ENCODE measurements around the gene MMADHC. TPM values are rescaled to one million over a fixed set of nuclear protein-coding genes. Genes with fewer than 3 reads are reported as not detected.
A peak's percentile ranks its signal among the peaks of the same experiment; 100 is the strongest.

The MMADHC gene
- total RNA-seq, 4 donors from 2014 or later: 7.8 to 91.6 (median 44.5) TPM

GRCh38 chr2:149595056-149595963 is 7.7 kb upstream of the MMADHC start:
- Histone ChIP-seq H3K9me3 (no peaks in the 10 kb centered on the region), H3K36me3 (no peaks in the 10 kb centered on the region), H3K4me3 (no peak overlapping the region), H3K27me3 (no peaks in the 10 kb centered on the region), H3K27ac (no peak overlapping the region), H3K4me1 (peaks cover 0 to 4% (median 0%) of the 10 kb centered on the region in 4 donors)
- TF ChIP-seq, protein P1, sequence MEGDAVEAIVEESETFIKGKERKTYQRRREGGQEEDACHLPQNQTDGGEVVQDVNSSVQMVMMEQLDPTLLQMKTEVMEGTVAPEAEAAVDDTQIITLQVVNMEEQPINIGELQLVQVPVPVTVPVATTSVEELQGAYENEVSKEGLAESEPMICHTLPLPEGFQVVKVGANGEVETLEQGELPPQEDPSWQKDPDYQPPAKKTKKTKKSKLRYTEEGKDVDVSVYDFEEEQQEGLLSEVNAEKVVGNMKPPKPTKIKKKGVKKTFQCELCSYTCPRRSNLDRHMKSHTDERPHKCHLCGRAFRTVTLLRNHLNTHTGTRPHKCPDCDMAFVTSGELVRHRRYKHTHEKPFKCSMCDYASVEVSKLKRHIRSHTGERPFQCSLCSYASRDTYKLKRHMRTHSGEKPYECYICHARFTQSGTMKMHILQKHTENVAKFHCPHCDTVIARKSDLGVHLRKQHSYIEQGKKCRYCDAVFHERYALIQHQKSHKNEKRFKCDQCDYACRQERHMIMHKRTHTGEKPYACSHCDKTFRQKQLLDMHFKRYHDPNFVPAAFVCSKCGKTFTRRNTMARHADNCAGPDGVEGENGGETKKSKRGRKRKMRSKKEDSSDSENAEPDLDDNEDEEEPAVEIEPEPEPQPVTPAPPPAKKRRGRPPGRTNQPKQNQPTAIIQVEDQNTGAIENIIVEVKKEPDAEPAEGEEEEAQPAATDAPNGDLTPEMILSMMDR (IDR thresholded peaks at IDR 0.05): peak in 2 of 5 experiments; percentile 4 to 11
- TF ChIP-seq EP300 (IDR thresholded peaks at IDR 0.05; ENCODE audit: low read depth): no peak
- in situ Hi-C loops (cut with MboI; ENCODE audit: low pct_ligation_motif_present in 1 of 4, low pct_unique_long_range_greater_than_20kb in 1 of 4, low sequenced_read_pairs in 3 of 4): loop anchor here in 3 of 4 donors (10.0 to 25.0 kb wide), 9 partner anchors 892 to 1842 kb away; partner anchors contain the start of gene RND3 (in 1 of the 3)
- 93% methylated on average over 1 of the region's 1 CpG; no CpG with 5 or more reads in 1 of the 2 donors for WGBS, 2 donors (ENCODE audit: low coverage in 1 of 2)
- intact Hi-C loops (cut with DNase I; ENCODE audit: low total_unique reads): loop anchor here (5.0 to 10.0 kb wide), 3 partner anchors 892 to 1649 kb away; partner anchors contain the start of gene RND3
- DNase-seq: no peak

DNA sequence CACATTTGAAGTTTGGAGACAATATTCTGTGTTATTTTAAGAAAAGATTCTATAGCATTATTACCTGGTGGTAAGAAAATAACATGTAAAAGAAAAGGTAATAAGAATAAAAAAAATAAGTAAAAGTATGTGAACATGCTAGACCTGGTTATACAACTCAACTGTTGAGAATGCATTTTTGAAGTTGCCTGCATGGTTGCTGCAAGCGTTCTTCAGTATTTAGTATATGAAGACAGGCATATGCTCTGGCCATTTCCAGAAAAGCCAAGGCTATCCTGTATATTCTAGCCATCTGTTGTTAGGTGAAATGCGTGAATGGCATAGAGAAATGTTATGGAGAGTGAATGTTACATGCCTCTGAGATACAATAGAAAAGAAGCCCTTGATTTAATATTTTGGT is 6.8 kb upstream of the MMADHC start:
- TF ChIP-seq, protein P1 (IDR thresholded peaks at IDR 0.05): no peak
- TF ChIP-seq POLR2AphosphoS5 (IDR thresholded peaks at IDR 0.05): no peak
- TF ChIP-seq POLR2A (IDR thresholded peaks at IDR 0.05): no peak
- no peak for TF ChIP-seq EP300 (IDR thresholded peaks at IDR 0.05; ENCODE audit: low read depth)
- no peak for DNase-seq
- Histone ChIP-seq H3K4me3 (no peak overlapping the region), H3K4me1 (peaks cover 0 to 4% (median 0%) of the 10 kb centered on the region in 4 donors), H3K36me3 (no peaks in the 10 kb centered on the region), H3K9me3 (no peaks in the 10 kb centered on the region), H3K27ac (no peak overlapping the region), H3K27me3 (no peaks in the 10 kb centered on the region)
- WGBS, 2 donors (ENCODE audit: low coverage in 1 of 2): 87 to 100% methylated on average over 2 of the region's 2 CpGs
- intact Hi-C loops (cut with DNase I; ENCODE audit: low total_unique reads) (loop anchor here (5.0 to 10.0 kb wide), 3 partner anchors 937 to 1650 kb away; no protein-coding TSS in a partner anchor), in situ Hi-C loops (cut with MboI; ENCODE audit: low pct_ligation_motif_present in 1 of 4, low pct_unique_long_range_greater_than_20kb in 1 of 4, low sequenced_read_pairs in 3 of 4) (loop anchor here (5.0 to 25.0 kb wide), 10 partner anchors 893 to 1843 kb away; partner anchors contain the start of gene RND3 (in 1 of the 4))

- peaks cover 0 to 11% (median 0%) of the 10 kb centered on the region in 4 donors for H3K36me3 ChIP-seq
- intact Hi-C loops (cut with DNase I; ENCODE audit: low total_unique reads) (no loop called here), in situ Hi-C loops (cut with MboI; ENCODE audit: low pct_ligation_motif_present in 1 of 4, low pct_unique_long_range_greater_than_20kb in 1 of 4, low sequenced_read_pairs in 3 of 4) (loop anchor here in 3 of 4 donors (25.0 kb wide), 4 partner anchors 899 to 1849 kb away; partner anchors contain the start of gene RND3 (in 1 of the 3))
- TF ChIP-seq POLR2AphosphoS5 (IDR thresholded peaks at IDR 0.05): no peak
- no peak for TF ChIP-seq EP300 (IDR thresholded peaks at IDR 0.05; ENCODE audit: low read depth)
- TF ChIP-seq, protein P1 (IDR thresholded peaks at IDR 0.05): no peak
- no peak for TF ChIP-seq POLR2A (IDR thresholded peaks at IDR 0.05)
- no peak for DNase-seq
- peak overlapping the region in 3 of 4 donors; percentile 71 to 81 (median 81) for H3K4me3 ChIP-seq
- peaks cover 7 to 38% (median 28%) of the 10 kb centered on the region in 4 donors for H3K4me1 ChIP-seq
- no peaks in the 10 kb centered on the region for H3K9me3 ChIP-seq
- H3K27me3 ChIP-seq: no peaks in the 10 kb centered on the region
- H3K27ac ChIP-seq: peak overlapping the region; percentile 94 to 98 (median 96)
- 29 to 55% methylated on average over 9 to 10 of the region's 10 CpGs for WGBS, 2 donors (ENCODE audit: low coverage in 1 of 2)
These were observed 444 bp upstream of the MMADHC start for GRCh38 chr2:149587950-149588487.

- Histone ChIP-seq H3K4me1 (peaks cover 7 to 44% (median 29%) of the 10 kb centered on the region in 4 donors), H3K4me3 (peak overlapping the region; percentile 71 to 81 (median 81)), H3K36me3 (peaks cover 0 to 21% (median 2%) of the 10 kb centered on the region in 4 donors), H3K27ac (peak overlapping the region; percentile 94 to 98 (median 96)), H3K9me3 (no peaks in the 10 kb centered on the region), H3K27me3 (no peaks in the 10 kb centered on the region)
- TF ChIP-seq EP300 (IDR thresholded peaks at IDR 0.05; ENCODE audit: low read depth): no peak
- no peak for TF ChIP-seq POLR2A (IDR thresholded peaks at IDR 0.05)
- TF ChIP-seq, protein P1 (IDR thresholded peaks at IDR 0.05): no peak
- TF ChIP-seq POLR2AphosphoS5 (IDR thresholded peaks at IDR 0.05): no peak
- in situ Hi-C loops (cut with MboI; ENCODE audit: low pct_ligation_motif_present in 1 of 4, low pct_unique_long_range_greater_than_20kb in 1 of 4, low sequenced_read_pairs in 3 of 4) (loop anchor here in 3 of 4 donors (25.0 kb wide), 4 partner anchors 900 to 1850 kb away; partner anchors contain the start of gene RND3 (in 1 of the 3)), intact Hi-C loops (cut with DNase I; ENCODE audit: low total_unique reads) (no loop called here)
- DNase-seq: no peak
- 0 to 2% methylated on average over 6 to 7 of the region's 7 CpGs for WGBS, 2 donors (ENCODE audit: low coverage in 1 of 2)
These were observed 716 bp downstream of the MMADHC start for GRCh38 chr2:149586898-149587219.

Data from transverse colon (tissue), 4 donors.